RCC 7860 (cell line): ENCODE data around the gene RESF1.
A peak's percentile ranks its signal among the peaks of the same experiment; 100 is the strongest.
"Not testable (repeated sequence)": the region's sequence is repeated elsewhere in the genome, so short reads cannot be mapped to it uniquely, and the experiment has no call there.

Experiments used
- DNase-seq: peaks from one replicate; pipeline ENCODE4 v3.0.0-alpha.2; 2015; ENCODE audit warnings: low spot score
- FAIRE-seq: peaks from 2 replicates; lab custom pipeline; 2012; peaks lifted over from hg19 to GRCh38; lab: Jason Lieb, UNC

RESF1 gene

GRCh38 chr12:31959161-31959700 lies at the start of gene RESF1:
Gene RESF1, plus strand, starts transcription at chr12:31959415. Its CDS starts 21,541 bp downstream, at chr12:31980956.
- DNase-seq (peak; percentile 72), FAIRE-seq (no peak)

DNA sequence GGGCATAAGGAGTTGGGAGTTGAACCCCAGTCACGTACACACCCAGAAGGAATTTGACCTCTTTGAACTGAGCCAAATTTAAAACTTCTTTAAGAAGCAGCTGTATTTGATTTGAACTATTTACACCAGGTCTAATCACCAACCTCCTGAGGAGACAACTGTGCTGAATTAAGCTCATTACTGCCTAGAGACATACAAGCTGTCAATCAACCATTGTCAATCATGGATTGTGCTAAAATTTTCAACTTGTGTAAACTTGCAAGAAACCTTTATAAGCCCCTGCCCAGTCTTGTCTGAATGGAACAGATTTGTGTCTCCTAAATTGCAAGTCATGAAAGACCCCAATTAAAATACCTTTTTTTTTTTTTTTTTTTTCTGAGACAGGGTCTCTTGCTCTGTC lies 44.3 kb upstream of the RESF1 start:
- no peak for FAIRE-seq

GRCh38 chr12:31915446-31915845 lies 43.8 kb upstream of the RESF1 start:
- FAIRE-seq (no peak), DNase-seq (no peak)

More for the DNA sequence above, 44.3 kb upstream of the RESF1 start:
- DNase-seq: no peak

DNA sequence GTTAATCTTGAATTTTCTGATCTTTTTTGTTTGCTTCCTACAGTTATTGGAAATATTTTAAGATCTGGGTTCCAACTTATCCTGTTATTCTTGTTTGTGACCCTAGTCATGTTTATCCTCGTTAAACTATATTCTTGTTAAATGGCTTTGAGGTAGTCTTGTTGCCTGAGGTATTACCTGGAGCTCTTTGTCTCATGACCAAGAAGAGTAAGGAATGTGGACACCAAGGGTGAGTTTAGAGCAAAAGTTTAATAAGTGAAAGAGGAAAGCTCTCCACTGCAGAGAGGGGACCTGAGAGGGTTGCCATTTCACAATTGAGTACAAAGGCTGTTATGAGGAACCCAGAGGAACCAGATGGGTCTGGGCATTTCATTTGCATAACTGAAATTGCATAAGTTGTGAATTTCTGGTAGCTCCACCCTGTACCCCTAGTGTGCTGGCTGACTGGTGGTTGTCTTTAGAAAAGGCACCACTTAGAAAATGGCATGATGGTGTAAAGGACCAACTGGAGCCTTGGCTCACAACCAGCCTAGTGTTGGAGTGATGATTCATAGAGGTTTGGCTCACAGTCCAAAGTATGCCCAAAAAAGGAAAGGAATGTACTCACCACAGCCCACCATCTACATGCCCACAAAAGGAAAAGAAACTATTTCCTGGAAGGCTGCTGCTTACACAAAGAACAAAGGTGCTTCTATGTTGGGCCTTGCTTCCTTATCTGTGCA lies 36.7 kb upstream of the RESF1 start:
- peak; percentile 70 for DNase-seq
- no peak for FAIRE-seq

DNA sequence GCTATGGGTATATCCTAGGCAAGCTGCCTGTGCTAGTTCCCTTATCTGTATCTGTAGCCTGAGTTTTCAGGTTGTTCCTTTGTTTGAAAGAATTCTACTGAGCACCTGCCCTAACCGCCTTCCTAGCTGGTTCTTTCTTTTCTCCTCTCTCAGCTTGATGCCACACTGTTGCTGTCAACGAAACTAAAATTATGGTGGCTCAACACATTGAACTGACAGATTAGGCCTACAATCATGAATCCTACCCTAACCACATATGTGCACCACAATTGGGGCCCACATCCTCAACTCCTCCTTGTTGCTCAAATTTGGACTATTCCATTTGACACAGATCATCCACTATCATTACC lies 36.2 kb upstream of the RESF1 start:
- FAIRE-seq (no peak), DNase-seq (no peak)

GRCh38 chr12:31928246-31929026 lies 30.8 kb upstream of the RESF1 start:
- no peak for FAIRE-seq
- DNase-seq: no peak

DNA sequence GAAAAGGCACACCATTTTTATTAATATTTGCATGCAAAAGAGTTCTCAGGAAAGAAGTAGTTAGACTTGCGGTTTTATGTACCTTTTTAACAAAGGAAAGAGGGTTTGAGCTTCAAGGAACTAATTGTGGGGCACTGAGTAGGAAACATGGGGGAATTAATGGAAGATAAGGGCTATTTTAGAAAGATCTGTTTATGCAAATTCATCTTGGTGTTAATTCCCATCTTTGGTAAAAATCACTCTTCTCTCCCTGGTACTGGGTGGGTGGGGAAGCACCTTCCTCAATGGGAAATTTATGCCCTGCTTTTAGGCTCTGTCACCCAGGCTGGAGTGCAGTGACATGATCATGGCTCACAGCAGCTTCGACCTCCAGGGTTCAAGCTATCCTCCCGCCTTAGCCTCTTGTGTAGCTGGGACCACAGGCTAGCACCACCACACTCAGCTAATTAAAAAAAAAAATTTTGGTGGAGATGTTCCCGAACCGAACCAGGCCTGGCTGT lies 30.1 kb upstream of the RESF1 start:
- no peak for DNase-seq
- no peak for FAIRE-seq

DNA sequence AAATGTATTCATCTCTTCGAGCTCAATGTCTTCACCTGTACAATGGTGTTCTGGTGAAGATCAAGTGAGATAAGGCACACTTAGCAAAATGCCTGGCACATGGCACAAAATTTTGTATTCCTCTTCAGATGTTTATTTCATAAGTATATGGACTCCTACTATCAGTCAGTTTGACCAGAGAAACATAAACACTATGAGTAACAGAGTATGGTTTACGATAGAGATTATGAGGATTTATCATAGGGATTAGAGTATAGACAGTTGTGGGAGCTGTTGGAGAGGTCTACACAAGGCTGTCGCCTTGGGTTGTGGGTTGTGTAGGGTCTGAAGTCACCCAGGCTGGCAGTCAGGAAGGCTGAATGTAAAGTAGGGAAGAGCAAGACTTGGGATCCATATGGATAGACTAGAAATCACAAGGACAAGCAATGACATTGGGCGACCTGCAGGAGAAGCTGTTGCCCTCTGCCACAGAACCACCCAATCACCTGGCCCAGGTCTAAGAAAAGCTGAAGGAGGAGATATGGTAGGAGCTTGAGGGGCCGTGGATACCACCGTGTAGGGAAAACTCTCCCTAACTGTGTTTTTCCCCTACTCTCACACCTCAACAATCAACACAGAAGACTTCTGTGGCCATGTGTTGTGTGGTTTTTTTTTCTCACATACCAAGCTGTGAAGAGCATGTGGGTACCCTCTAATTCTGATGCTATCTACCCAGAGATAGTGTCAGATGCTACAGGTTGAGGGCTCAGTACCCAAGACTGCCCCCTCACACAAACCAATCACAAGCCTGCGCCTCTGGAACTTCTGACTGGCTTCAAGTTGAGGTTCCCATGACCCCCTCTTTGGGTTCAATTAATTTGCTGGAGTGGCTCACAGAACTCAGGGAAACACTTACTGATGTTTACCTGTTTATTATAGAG lies 27.2 kb upstream of the RESF1 start:
- FAIRE-seq: no peak
- no peak for DNase-seq

DNA sequence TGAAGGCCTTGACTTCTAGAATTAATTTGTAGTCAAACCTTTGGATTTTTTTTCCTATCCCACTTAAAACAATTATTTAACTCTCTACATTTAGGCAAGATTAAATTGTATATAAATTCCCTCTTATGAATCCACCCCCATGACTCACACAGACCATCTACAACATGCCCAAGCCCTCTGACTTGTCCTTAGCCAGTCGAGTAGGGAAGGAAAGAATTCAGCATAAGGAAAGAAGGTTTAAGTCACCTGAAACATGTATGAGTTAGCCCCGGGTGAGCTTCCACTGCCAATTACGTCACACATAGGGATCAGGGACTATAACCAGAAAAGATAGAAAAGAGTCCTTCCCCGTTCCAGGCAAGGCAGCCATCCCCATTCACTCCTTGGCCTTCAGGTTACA lies 14.9 kb upstream of the RESF1 start:
- FAIRE-seq: no peak
- DNase-seq: no peak

- no peak for FAIRE-seq
- no peak for DNase-seq
Measured at GRCh38 chr12:31947971-31948370, 11.2 kb upstream of the RESF1 start.

- DNase-seq, FAIRE-seq: not testable (repeated sequence)
Measured at GRCh38 chr12:31948697-31949359, 10.4 kb upstream of the RESF1 start.

- no peak for FAIRE-seq
Measured at GRCh38 chr12:31950088-31950487, 9.1 kb upstream of the RESF1 start.

GRCh38 chr12:31950492-31950891 lies 8.7 kb upstream of the RESF1 start:
- FAIRE-seq (no peak), DNase-seq (no peak)

More at GRCh38 chr12:31950088-31950487, 9.1 kb upstream of the RESF1 start:
- DNase-seq: no peak

DNA sequence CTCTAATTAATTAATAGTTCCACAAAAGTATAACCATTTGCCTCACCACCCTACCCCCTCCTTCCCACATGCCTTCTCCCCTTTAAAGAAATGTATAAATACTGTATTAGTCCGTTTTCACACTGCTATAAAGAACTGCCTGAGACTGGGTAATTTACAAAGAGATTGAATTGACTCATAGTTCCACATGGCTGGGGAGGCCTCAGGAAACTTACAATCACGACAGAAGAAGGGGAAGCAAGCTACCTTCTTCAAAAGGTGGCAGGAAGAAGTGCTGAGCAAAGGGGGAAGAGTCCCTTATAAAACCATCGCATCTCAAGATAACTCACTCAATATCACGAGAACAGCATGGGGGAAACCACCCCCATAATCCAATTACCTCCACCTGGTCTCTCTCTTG lies 8.2 kb upstream of the RESF1 start:
- no peak for DNase-seq
- no peak for FAIRE-seq

DNA sequence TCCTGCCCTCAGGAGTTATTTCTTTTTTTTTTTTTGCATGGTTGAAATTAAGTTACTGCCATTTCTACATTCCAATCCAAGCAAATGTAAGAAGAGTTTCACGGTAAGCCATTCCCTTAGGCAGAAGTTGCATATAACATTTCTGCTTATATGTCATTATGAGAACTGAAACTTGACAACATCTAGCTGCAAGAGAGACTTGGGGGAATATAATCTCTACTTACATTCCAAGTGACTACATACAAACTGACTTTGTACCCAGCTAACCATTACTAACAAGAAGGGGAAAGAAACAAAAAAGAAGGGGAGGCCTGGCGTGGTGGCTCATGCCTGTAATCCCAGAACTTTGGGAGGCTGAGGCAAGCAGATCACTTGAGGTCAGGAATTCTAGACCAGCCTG lies 7.3 kb upstream of the RESF1 start:
- DNase-seq (no peak), FAIRE-seq (no peak)

- DNase-seq (no peak), FAIRE-seq (no peak)
Measured at GRCh38 chr12:31952418-31952817, 6.8 kb upstream of the RESF1 start.

- DNase-seq (no peak), FAIRE-seq (no peak)
Measured at GRCh38 chr12:31954925-31955858, 4.0 kb upstream of the RESF1 start.

- DNase-seq (no peak), FAIRE-seq (no peak)
Measured at GRCh38 chr12:31958569-31959160, 550 bp upstream of the RESF1 start.
